ENCODE measurements around the gene SYP.
A peak's percentile ranks its signal among the peaks of the same experiment; 100 is the strongest.

SYP gene

DNA sequence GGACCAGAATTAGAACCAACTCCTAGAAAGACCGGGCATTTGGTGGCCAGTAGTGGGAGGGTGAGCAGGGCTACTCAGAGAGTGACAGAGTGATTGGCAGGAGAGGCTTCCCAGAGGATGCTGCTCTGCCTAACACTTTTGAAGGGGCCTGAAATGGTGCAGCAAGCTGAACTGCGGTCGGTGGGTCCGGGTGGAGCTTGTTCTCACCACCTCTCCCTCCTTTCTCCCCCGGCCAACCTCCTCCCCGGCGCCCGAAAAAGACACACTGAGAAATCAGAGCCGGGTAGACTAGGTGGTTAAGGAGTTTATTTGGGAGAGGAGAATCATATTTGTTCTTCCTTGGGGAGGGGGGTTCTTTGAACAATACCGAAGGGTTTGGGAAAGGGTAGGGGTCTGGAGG, 12.5 kb downstream of the SYP start:
- Mint-ChIP-seq H3K9me3 (peaks cover 62% of the 10 kb centered on the region), H3K36me3 (ENCODE audit: low read depth) (peaks cover 2% of the 10 kb centered on the region), H3K27ac (no peak overlapping the region), H3K27me3 (ENCODE audit: low read depth, poor library complexity) (no peaks in the 10 kb centered on the region), H3K4me1 (peaks cover 49% of the 10 kb centered on the region), H3K4me3 (peak overlapping the region; percentile 61)
- no peak for DNase-seq
- TF ChIP-seq, protein P1, sequence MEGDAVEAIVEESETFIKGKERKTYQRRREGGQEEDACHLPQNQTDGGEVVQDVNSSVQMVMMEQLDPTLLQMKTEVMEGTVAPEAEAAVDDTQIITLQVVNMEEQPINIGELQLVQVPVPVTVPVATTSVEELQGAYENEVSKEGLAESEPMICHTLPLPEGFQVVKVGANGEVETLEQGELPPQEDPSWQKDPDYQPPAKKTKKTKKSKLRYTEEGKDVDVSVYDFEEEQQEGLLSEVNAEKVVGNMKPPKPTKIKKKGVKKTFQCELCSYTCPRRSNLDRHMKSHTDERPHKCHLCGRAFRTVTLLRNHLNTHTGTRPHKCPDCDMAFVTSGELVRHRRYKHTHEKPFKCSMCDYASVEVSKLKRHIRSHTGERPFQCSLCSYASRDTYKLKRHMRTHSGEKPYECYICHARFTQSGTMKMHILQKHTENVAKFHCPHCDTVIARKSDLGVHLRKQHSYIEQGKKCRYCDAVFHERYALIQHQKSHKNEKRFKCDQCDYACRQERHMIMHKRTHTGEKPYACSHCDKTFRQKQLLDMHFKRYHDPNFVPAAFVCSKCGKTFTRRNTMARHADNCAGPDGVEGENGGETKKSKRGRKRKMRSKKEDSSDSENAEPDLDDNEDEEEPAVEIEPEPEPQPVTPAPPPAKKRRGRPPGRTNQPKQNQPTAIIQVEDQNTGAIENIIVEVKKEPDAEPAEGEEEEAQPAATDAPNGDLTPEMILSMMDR (IDR thresholded peaks at IDR 0.05) = no peak

DNA sequence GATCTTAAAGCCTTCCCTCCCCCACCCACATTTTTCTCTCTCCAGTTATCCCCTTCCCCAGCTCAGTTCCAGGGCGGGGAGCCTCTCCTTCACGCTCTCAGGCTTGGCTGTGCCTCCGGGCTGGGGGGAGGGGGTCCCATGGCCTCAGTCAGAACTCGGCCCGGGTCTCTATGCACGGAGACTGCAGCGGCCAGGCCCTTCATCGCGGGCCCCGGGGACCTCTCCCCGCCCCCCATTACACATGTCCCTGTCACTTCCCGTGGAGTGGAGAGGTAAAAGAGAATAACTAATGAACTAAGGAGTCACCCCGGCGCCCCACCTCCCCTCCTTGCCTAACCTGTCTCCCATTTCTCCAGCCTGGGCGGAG, 13.0 kb downstream of the SYP start:
- DNase-seq = peak; percentile 35
- Mint-ChIP-seq H3K27me3 (ENCODE audit: low read depth, poor library complexity) (no peaks in the 10 kb centered on the region), H3K4me3 (peak overlapping the region; percentile 61), H3K4me1 (peaks cover 49% of the 10 kb centered on the region), H3K36me3 (ENCODE audit: low read depth) (peaks cover 7% of the 10 kb centered on the region), H3K9me3 (peaks cover 65% of the 10 kb centered on the region), H3K27ac (peak overlapping the region; percentile 72)
- TF ChIP-seq, protein P1 (IDR thresholded peaks at IDR 0.05) = no peak

DNA sequence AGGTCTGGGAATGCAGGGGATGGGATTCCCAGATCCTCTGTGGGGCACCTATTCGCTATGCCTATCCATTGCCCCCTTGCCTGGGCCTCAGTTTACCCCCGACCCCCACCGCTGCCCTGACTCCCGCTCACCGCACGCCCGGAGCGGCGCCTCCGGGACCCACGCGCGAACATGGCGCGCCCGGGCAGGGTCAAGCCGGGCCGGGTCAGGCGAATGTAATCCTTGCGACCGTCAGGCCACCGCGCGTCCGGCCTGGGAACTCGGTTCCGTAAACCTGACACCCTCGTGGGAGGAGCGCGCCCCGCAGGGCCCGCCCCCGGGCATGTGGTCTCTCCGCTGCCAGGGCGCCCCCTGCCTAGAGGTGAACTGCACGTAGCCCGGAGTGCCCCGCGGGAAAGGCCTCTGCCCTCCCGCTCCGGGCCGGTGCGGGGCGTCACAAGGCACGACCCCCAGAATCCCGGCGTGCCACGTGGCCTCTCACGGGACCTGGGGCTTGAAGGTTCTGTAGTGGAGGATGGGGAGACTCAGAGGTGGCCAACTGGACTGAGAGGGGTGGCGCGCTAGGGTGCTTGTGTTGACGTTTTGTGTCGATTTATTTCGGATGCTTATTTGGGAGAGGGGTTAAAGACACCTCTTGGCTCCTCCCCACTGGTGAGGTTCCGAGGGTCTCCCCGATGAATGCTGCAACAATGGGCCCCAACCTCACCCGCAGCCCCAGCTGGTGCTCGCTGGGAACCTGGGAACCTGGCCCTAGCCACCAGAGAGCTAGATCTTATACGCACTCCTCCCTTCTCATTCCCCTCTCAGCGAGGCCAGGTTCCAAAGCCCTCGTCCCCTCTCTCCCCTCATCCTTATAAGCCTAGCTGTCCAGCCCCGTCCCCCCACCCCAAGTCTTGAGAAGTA, 13.6 kb downstream of the SYP start, which contains the start of gene PRICKLE3:
PRICKLE3 (minus strand) TSS at position 249 of the 903 bp plus-strand sequence; CDS start at position 173, 76 bp downstream.
- Mint-ChIP-seq H3K27ac (peak within 1 kb of the TSS; percentile 74), H3K9me3 (peaks cover 66% of the 10 kb centered on the region), H3K27me3 (ENCODE audit: low read depth, poor library complexity) (no peaks in the 10 kb centered on the region)

DNA sequence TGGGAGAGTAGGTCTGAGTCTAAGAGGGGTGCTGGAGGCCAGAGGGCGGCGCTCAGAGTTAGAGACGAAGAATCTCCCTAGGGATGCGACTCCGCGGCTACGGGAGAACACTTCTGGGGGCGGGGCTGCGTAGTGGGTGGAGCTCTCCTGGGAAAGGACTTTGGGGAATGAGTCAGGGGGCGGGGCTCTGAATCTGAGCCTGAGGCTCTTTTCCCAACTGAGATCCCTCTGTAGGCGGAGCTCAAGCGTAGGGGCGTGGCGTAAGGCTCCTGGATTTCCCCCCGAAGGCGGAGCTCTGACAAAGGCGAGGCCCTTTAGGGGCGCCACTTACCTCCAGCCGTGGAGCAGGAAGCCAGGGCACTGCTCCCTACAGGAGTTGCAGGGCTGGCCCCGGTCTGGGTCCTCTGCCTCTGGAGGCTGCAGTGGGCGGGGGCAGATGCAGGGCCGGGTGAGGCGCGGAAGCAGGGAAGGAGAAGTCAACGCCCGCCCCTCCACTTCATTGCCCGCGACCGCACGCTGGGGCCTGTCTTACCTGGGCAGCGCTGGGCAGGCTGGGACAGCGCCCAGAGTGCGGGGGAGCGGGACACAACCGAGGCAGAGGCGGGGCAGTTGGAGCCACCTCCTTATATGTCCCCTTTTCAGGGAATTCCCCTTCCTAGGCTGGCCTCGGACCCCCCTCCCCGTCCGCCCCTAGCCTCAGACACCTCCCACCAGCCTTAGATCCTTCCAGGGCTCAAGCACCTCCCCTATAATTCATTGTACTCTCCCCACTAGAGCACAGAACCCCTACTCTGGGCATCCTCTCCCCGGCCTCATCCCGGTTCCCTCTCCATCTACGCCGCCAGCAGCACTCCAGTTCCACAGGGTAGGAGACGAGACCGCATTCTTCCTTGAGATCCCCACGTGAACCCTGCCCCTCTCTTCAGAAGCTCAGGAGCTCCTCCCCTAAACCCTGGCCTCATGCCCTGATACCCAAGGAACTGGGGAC, 15.4 kb downstream of the SYP start:
- peaks cover 63% of the 10 kb centered on the region for H3K9me3 Mint-ChIP-seq
- H3K27me3 Mint-ChIP-seq (ENCODE audit: low read depth, poor library complexity) = no peaks in the 10 kb centered on the region
- DNase-seq = peak; percentile 95
- TF ChIP-seq, protein P1 (IDR thresholded peaks at IDR 0.05) = no peak
- H3K36me3 Mint-ChIP-seq (ENCODE audit: low read depth) = peaks cover 17% of the 10 kb centered on the region
- H3K4me3 Mint-ChIP-seq = peak overlapping the region; percentile 80
- H3K4me1 Mint-ChIP-seq = peaks cover 41% of the 10 kb centered on the region
- H3K27ac Mint-ChIP-seq = peak overlapping the region; percentile 95

More for the DNA sequence above, 13.6 kb downstream of the SYP start, which contains the start of gene PRICKLE3:
- Mint-ChIP-seq H3K4me3 (peak within 1 kb of the TSS; percentile 80), H3K36me3 (ENCODE audit: low read depth) (peaks cover 7% of the 10 kb centered on the region), H3K4me1 (peaks cover 49% of the 10 kb centered on the region)
- TF ChIP-seq, protein P1 (IDR thresholded peaks at IDR 0.05) = no peak
- peak; percentile 80 for DNase-seq

DNA sequence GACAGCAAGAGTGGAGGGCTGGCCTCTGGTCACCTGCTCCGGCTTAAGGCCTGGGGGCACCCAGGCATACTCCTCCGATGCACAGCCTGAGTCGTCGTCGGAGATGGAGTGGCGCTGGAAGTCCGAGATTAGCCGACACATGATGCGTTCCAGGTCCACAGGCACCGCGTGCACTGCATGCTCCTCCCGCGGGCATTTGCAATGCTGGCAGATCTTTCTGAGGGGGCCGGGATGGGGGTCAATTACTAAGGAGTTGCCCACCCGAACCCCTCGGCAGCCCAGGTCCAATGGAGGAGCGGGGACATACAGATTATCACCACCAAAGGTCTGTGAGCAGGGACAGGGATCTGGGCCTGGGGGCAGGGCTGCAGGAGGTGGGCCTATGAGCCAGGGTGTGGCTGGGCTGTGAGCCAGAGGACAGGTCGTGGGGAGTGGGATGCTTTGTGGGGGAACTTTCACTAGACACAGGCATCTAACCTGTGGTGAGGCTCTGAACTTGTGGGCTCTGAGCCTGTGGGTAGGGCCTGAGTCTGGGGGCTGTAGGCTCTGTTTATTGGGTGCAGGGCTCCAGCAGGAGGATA, 16.2 kb downstream of the SYP start:
- H3K27ac Mint-ChIP-seq = peak overlapping the region; percentile 95
- DNase-seq = no peak
- TF ChIP-seq, protein P1 (IDR thresholded peaks at IDR 0.05) = no peak
- peaks cover 36% of the 10 kb centered on the region for H3K4me1 Mint-ChIP-seq
- peak overlapping the region; percentile 68 for H3K4me3 Mint-ChIP-seq
- peaks cover 23% of the 10 kb centered on the region for H3K36me3 Mint-ChIP-seq (ENCODE audit: low read depth)
- H3K27me3 Mint-ChIP-seq (ENCODE audit: low read depth, poor library complexity) = no peaks in the 10 kb centered on the region
- H3K9me3 Mint-ChIP-seq = peaks cover 65% of the 10 kb centered on the region

Data from nephron progenitor cell (in vitro differentiated cells).